Measurements from ENCODE around the gene PSMA7.

The PSMA7 gene

DNA sequence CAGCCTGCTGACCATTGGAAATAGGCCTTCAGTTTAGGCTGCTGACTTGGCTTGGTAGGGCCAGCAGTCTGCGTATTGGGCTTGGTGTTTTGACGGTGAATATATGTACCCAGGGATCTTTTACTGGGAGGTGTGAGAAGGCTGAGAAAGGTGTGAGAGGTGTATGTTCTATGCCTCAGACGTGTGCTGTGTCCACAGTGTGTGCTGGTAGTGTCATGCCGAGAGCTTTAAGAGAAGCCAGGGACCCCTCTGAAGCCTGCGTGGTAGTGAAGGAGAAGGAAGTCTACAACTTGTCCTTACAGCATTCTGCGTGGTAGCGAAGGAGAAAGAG, 2.5 kb upstream of the PSMA7 start:
- no peak overlapping the region for H3K27ac ChIP-seq
- TF ChIP-seq ZFX (IDR thresholded peaks at IDR 0.05; ENCODE audit: borderline replicate concordance), result no peak
- TF ChIP-seq, protein P1, sequence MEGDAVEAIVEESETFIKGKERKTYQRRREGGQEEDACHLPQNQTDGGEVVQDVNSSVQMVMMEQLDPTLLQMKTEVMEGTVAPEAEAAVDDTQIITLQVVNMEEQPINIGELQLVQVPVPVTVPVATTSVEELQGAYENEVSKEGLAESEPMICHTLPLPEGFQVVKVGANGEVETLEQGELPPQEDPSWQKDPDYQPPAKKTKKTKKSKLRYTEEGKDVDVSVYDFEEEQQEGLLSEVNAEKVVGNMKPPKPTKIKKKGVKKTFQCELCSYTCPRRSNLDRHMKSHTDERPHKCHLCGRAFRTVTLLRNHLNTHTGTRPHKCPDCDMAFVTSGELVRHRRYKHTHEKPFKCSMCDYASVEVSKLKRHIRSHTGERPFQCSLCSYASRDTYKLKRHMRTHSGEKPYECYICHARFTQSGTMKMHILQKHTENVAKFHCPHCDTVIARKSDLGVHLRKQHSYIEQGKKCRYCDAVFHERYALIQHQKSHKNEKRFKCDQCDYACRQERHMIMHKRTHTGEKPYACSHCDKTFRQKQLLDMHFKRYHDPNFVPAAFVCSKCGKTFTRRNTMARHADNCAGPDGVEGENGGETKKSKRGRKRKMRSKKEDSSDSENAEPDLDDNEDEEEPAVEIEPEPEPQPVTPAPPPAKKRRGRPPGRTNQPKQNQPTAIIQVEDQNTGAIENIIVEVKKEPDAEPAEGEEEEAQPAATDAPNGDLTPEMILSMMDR (IDR thresholded peaks at IDR 0.05), result no peak

DNA sequence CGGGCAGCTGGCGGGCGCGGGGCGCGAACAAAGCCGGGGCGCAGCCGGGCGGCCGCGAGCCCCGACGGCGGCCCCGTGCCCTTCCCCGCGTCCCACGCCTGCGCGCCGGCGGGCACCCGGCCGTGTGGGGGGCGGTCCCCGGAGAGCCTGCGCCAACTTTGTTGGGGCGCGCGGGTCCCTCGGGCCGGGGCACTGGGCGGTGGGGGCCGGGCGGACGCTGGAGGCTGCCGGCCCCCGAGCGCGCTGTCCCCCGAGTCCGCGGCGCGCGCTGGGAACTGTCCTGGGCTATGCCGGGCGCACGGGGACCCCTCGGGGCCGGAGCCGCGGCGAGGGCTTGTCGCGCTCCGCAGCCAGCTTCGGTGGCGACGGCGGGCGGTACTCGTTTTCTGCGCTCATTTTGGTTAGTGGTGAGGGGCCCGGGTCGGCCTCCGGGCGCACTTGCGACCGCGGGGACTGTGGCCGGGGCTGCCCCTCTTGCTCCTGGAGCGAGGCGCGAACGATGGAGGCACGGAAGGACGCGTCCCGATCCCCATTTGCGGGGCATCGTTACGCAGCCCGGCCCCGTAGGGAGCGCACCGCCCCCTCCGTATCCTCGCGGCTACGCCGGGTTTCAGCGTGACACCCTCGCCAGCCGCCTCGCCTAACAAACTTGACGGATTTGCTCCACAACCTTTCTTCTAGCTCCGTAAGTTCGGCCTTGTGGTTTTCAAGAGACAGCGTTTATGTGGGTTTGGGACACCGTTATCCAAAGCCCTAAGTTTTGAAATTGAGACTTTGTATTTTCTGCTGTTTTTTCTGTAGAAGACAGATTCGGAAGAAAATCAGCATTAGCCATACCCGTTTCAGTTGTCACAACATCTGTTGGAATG, 997 bp upstream of the PSMA7 start:
- H3K27ac ChIP-seq, result peak overlapping the region; percentile 89
- TF ChIP-seq, protein P1 (IDR thresholded peaks at IDR 0.05), result no peak
- TF ChIP-seq ZFX (IDR thresholded peaks at IDR 0.05; ENCODE audit: borderline replicate concordance), result no peak

DNA sequence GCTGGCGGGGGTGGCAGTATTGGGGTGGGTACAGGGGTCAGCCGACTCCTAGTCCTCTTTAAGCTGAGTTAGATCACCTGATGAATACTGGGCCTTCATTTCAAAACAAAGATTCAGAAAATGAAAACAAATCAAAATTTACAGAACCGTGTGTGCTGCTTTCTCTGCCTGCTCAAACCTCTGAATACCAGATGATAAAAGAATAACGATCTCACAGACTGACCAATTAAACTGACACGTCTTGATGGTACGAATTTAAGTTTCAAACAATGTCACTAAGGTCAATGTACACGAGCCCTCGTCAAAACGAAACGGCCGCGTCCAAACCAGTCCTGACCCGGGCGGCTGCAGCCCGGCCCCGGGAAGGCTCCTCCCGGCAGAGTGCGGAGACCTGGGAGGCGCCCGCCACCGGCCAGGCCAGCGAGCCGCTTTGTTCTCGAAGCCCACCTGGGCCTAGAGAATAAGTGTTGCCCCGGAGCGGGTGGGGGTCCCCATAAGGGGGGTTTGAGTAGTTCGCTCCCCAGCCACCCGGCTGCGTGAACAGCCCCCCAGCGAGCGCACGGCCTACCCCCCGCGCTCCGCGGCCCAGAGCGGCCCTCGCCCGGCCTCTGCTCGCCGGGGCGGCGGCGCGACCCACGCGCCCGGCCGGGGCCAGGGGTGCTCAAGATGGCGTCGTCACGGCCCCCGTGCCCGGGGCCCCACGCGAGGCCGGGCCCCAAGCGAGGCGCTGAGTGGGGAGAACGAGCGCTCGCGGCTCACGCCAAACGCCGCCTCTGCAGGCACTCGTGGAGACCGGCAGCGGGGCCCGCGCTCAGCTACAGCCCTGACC, 728 bp downstream of the PSMA7 start:
- TF ChIP-seq, protein P1 (IDR thresholded peaks at IDR 0.05), result no peak
- no peak for TF ChIP-seq ZFX (IDR thresholded peaks at IDR 0.05; ENCODE audit: borderline replicate concordance)
- H3K27ac ChIP-seq, result peak overlapping the region; percentile 89

DNA sequence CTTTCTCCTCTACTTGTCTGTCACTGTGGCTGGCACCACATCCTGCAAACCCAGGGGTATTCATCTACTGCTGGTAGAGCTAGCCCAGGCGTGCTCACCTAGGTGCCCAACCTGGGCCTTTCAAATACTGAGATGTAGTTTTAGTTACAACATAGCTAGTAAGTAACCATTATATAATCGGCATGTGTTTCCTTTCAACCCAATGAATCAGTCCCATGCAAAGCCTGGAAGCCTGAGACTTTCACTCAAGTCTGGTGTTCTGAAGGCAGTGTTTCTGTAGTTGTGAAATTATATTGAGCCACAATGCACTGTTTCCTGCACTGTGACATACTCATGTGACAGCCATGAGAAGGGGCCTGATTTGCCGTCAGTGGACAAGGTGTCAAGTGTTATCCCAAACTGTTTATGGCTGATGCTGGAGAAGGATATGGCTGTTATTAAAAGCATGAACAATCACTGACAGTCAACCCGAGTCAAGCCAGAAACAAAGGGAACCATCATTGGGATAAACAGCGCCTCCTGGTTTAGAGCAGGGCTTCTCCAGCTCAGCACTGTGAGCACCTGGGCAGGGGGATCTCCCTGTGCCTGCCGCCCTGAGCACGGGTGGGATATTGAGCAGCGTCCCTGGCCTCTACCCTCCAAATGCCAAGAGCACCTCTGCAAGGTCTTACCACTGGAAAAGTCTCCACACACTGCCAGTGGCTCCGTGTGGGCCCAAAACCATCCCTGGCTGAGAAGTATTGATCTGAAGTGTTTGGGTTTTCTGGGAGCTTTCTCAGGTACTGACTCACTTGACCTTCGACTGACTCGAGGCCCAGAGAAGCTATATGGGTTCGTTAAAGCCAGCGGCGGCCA, 1.6 kb downstream of the PSMA7 start:
- TF ChIP-seq, protein P1 (IDR thresholded peaks at IDR 0.05), result peak; percentile 67
- no peak for TF ChIP-seq ZFX (IDR thresholded peaks at IDR 0.05; ENCODE audit: borderline replicate concordance)
- peak overlapping the region; percentile 89 for H3K27ac ChIP-seq

DNA sequence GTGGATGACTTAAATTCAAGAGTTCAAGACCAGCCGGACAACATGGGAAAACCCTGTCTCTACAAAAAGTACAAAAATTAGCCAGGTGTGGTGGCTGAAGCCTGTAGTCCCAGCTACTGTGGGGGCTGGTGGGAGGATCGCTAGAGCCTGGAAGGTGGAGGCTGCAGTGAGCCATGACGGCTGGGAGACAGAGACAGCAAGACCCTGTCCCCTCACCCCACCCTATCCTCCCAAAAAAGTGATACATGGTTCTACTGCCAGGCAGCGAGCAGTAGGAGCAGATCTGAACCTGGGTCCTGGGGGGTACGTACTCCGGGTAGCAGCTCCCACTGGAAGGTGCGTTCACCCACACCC, 2.2 kb downstream of the PSMA7 start:
- H3K27ac ChIP-seq, result peak overlapping the region; percentile 89
- TF ChIP-seq, protein P1 (IDR thresholded peaks at IDR 0.05), result no peak
- TF ChIP-seq ZFX (IDR thresholded peaks at IDR 0.05; ENCODE audit: borderline replicate concordance), result no peak

DNA sequence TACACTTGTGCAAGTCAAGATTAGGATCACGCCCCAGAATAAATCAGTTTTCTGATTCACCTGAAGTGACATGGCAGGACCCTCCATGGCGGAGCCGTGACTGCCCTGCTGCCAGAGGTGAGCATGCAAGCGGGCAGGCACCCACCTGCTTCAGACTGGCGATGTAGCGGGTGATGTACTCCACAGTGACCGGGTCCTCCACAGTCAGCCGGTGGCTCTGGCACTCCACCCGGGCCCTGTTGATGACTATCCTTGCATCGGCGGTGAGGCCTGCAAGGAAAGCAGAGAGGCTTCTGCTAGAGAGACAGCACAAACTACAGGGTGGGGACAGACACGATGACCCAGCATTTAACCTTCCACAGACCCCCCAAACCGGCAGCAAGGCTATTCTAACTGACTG, 3.6 kb downstream of the PSMA7 start:
- TF ChIP-seq, protein P1 (IDR thresholded peaks at IDR 0.05), result no peak
- no peak for TF ChIP-seq ZFX (IDR thresholded peaks at IDR 0.05; ENCODE audit: borderline replicate concordance)

More for the DNA sequence above, 3.6 kb downstream of the PSMA7 start:
- no peak overlapping the region for H3K27ac ChIP-seq
